HCT116 (cell line): ENCODE data around the gene INPP5K.
A peak's percentile ranks its signal among the peaks of the same experiment; 100 is the strongest.

Experiments used
- CEBPB ChIP-seq: IDR thresholded peaks from 2 replicates; pipeline ENCODE4 v1.6.1; 2012; ENCODE audit warnings: low read depth
- EGR1 ChIP-seq: IDR thresholded peaks from 2 replicates; pipeline ENCODE4 v1.6.1; 2012; ENCODE audit warnings: low read depth
- EZH2 ChIP-seq: fragments of 200-600 bp; sonication (generic); IDR thresholded peaks from 2 replicates; pipeline ENCODE4 v1.6.1; 2017; ENCODE audit warnings: antibody characterized with exemption, mixed run types
- EZH2phosphoT487 ChIP-seq: fragments of 200-600 bp; IDR thresholded peaks from 2 replicates; pipeline ENCODE4 v1.6.1; 2018; ENCODE audit warnings: antibody characterized with exemption, borderline replicate concordance
- POLR2A ChIP-seq: IDR thresholded peaks from 2 replicates; pipeline ENCODE4 v1.7.0; 2011; ENCODE audit warnings: borderline replicate concordance; ENCODE audit not compliant: insufficient read depth, insufficient read length; ENCODE audit errors: extremely low read depth
- POLR2AphosphoS5 ChIP-seq: IDR thresholded peaks from 2 replicates; pipeline ENCODE4 v1.6.1; 2011; ENCODE audit warnings: mild to moderate bottlenecking, low read depth, low read length, moderate library complexity
- RAD21 ChIP-seq: IDR thresholded peaks from 2 replicates; pipeline ENCODE4 v1.6.1; 2012; ENCODE audit warnings: low read depth, mild to moderate bottlenecking
- SP1 ChIP-seq: IDR thresholded peaks from 2 replicates; pipeline ENCODE4 v1.6.1; 2012; ENCODE audit warnings: low read depth
- YY1 ChIP-seq: IDR thresholded peaks from 2 replicates; pipeline ENCODE4 v1.6.1; 2011; ENCODE audit warnings: low read length, low read depth, moderate library complexity, mild to moderate bottlenecking; ENCODE audit not compliant: insufficient replicate concordance; ENCODE audit errors: extremely low read depth
- ZFX ChIP-seq: fragments of 450-650 bp; IDR thresholded peaks from 2 replicates; pipeline ENCODE4 v1.6.1; 2017
- TF ChIP-seq, protein P1 (sequence below), 3 experiments: fragments of 200-600 bp in 1 of 3; sonication (generic) in 1 of 3; IDR thresholded peaks in 2 of 3; conservative IDR thresholded peaks in 1 of 3; 2 replicates each; pipeline ENCODE4 v1.5.1; 2012 to 2017; ENCODE audit warnings: low read depth in 2 of 3, low read length in 2 of 3, antibody characterized with exemption in 1 of 3, borderline replicate concordance in 1 of 3, control low read depth in 1 of 3, mild to moderate bottlenecking in 1 of 3, mixed read lengths in 1 of 3, mixed run types in 1 of 3, moderate library complexity in 1 of 3; ENCODE audit not compliant: insufficient read depth in 1 of 3
- TF ChIP-seq, protein P2 (sequence below): IDR thresholded peaks from 2 replicates; pipeline ENCODE4 v1.6.1; 2012
- TF ChIP-seq, protein P3 (sequence below): IDR thresholded peaks from 2 replicates; pipeline ENCODE4 v1.6.1; 2012; ENCODE audit warnings: low read depth
- TF ChIP-seq, protein P4 (sequence below): IDR thresholded peaks from 2 replicates; pipeline ENCODE4 v1.6.1; 2012

DNA sequence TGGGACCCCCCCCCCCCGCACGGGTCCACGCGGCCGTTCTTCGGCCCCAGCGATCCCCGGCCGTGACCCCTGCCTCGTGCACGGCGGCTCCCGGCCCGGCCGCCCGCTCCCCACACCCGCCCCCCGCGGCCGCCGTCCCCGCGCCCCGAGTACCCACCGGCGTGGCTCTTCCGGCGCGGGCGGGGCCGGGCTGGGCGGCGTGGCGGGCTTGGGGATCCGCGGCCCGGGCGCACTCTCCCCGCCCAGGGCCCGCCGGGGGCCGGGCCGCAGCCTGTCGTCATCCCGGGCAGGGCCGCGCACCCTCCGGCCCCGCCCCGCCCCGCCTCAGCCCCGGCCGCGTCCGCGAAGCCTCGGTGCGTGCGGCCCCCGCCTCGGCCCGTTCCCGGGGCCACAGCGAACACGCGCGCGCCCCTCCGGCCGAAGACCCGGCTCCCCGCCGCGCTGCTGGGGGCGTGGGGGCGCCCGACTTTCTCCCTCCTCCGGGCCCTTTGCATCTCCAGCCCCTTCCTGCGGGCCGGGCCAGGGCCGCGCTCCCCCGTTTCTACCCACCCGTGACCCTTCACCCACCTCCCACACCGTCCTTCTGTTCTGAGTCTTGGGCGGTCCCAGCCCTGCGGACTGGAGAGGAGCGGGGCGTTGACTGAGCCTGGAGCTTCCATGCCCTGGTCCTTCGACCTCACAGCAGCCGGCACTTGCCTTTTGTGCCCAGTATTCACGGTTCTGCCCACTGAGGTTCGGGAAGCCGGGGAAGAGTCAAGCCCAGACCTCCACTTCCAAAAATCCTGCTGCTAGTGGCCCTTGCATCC lies 24.8 kb downstream of the INPP5K start:
- TF ChIP-seq, protein P1, sequence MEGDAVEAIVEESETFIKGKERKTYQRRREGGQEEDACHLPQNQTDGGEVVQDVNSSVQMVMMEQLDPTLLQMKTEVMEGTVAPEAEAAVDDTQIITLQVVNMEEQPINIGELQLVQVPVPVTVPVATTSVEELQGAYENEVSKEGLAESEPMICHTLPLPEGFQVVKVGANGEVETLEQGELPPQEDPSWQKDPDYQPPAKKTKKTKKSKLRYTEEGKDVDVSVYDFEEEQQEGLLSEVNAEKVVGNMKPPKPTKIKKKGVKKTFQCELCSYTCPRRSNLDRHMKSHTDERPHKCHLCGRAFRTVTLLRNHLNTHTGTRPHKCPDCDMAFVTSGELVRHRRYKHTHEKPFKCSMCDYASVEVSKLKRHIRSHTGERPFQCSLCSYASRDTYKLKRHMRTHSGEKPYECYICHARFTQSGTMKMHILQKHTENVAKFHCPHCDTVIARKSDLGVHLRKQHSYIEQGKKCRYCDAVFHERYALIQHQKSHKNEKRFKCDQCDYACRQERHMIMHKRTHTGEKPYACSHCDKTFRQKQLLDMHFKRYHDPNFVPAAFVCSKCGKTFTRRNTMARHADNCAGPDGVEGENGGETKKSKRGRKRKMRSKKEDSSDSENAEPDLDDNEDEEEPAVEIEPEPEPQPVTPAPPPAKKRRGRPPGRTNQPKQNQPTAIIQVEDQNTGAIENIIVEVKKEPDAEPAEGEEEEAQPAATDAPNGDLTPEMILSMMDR (IDR thresholded peaks at IDR 0.05 in 2 of 3, conservative IDR thresholded peaks at IDR 0.05 in 1 of 3; ENCODE audit: borderline replicate concordance in 1 of 3, insufficient read depth in 1 of 3, low read depth in 2 of 3, low read length in 2 of 3) = no peak
- TF ChIP-seq POLR2A = no peak
- TF ChIP-seq, protein P2, sequence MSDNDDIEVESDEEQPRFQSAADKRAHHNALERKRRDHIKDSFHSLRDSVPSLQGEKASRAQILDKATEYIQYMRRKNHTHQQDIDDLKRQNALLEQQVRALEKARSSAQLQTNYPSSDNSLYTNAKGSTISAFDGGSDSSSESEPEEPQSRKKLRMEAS = peak; percentile 11; the same call in 1 of the 2 replicates
- peak; percentile 60 for TF ChIP-seq ZFX
- TF ChIP-seq EZH2 = no peak
- no peak for TF ChIP-seq EZH2phosphoT487
- TF ChIP-seq, protein P3, sequence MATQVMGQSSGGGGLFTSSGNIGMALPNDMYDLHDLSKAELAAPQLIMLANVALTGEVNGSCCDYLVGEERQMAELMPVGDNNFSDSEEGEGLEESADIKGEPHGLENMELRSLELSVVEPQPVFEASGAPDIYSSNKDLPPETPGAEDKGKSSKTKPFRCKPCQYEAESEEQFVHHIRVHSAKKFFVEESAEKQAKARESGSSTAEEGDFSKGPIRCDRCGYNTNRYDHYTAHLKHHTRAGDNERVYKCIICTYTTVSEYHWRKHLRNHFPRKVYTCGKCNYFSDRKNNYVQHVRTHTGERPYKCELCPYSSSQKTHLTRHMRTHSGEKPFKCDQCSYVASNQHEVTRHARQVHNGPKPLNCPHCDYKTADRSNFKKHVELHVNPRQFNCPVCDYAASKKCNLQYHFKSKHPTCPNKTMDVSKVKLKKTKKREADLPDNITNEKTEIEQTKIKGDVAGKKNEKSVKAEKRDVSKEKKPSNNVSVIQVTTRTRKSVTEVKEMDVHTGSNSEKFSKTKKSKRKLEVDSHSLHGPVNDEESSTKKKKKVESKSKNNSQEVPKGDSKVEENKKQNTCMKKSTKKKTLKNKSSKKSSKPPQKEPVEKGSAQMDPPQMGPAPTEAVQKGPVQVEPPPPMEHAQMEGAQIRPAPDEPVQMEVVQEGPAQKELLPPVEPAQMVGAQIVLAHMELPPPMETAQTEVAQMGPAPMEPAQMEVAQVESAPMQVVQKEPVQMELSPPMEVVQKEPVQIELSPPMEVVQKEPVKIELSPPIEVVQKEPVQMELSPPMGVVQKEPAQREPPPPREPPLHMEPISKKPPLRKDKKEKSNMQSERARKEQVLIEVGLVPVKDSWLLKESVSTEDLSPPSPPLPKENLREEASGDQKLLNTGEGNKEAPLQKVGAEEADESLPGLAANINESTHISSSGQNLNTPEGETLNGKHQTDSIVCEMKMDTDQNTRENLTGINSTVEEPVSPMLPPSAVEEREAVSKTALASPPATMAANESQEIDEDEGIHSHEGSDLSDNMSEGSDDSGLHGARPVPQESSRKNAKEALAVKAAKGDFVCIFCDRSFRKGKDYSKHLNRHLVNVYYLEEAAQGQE = no peak
- no peak for TF ChIP-seq POLR2AphosphoS5
- no peak for TF ChIP-seq RAD21
- no peak for TF ChIP-seq CEBPB
- TF ChIP-seq YY1 = no peak
- no peak for TF ChIP-seq EGR1
- TF ChIP-seq, protein P4, sequence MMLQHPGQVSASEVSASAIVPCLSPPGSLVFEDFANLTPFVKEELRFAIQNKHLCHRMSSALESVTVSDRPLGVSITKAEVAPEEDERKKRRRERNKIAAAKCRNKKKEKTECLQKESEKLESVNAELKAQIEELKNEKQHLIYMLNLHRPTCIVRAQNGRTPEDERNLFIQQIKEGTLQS = no peak
- TF ChIP-seq SP1 = no peak
